GM20000 (cell line): ENCODE results near the gene UPF1.

Experiments used
- DNase-seq: peaks from one replicate; pipeline ENCODE4 v3.0.0; 2012; ENCODE audit warnings: low spot score
- TF ChIP-seq, protein P1 (sequence below): IDR thresholded peaks from 2 replicates; pipeline ENCODE4 v1.5.1; 2012; ENCODE audit warnings: mild to moderate bottlenecking, control low read depth; ENCODE audit errors: extremely low read depth, missing control alignments

UPF1 gene

DNA sequence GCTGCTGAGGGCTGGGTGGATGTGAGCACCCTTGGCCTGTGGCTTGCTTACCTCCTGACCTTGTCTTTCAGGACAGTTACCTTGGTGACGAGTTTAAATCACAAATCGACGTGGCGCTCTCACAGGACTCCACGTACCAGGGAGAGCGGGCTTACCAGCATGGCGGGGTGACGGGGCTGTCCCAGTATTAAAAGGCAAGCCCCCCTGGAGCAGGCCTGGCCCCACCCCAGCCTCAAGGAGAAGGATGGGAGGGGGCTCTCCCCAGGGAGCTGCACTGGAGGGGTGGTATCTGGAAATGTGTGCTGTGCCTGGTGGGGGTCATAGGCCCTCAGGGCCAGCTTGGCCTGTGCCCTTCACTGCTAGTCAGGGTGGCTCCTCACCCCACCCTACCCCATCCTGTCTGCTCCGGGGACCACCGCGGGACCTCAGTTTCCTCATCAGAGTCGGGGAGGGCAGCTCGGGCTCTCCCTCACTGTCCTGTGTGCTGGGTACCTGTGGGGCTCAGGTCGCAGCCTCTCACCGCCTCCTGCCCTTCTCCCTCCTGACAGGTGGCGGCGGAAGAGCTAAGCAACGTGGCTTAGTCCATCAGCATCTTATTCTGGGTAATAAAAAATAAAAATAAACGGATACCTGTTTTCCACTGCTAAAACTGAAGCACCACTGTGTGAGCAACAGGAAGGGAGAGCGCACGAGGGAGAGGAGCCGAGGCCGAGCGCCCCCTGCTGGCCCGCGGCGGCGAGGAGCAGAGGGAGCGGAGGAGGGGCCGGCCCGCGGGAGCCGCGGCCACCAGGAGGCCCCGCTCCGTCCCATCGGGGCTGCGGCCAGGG, 34.4 kb downstream of the UPF1 start:
- TF ChIP-seq, protein P1, sequence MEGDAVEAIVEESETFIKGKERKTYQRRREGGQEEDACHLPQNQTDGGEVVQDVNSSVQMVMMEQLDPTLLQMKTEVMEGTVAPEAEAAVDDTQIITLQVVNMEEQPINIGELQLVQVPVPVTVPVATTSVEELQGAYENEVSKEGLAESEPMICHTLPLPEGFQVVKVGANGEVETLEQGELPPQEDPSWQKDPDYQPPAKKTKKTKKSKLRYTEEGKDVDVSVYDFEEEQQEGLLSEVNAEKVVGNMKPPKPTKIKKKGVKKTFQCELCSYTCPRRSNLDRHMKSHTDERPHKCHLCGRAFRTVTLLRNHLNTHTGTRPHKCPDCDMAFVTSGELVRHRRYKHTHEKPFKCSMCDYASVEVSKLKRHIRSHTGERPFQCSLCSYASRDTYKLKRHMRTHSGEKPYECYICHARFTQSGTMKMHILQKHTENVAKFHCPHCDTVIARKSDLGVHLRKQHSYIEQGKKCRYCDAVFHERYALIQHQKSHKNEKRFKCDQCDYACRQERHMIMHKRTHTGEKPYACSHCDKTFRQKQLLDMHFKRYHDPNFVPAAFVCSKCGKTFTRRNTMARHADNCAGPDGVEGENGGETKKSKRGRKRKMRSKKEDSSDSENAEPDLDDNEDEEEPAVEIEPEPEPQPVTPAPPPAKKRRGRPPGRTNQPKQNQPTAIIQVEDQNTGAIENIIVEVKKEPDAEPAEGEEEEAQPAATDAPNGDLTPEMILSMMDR, result peak; percentile 98
- peak; percentile 96 for DNase-seq

DNA sequence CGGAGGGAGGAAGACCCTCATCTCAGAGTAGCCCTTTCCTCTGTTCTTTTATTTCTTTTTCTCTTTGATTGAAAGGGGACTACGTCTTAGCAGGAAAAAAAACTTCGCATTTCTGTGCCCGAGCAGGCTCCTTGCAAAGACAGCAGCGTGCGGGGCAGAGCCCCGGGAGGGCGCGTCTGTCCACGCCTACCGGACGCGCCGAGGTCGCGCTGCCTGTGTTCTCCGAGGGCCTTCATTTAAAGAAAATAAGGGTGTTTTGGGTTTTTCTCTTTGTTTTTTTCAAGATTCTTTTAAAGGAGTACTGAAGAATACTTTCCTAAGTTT, 35.0 kb downstream of the UPF1 start:
- DNase-seq, result no peak
- TF ChIP-seq, protein P1, result no peak

DNA sequence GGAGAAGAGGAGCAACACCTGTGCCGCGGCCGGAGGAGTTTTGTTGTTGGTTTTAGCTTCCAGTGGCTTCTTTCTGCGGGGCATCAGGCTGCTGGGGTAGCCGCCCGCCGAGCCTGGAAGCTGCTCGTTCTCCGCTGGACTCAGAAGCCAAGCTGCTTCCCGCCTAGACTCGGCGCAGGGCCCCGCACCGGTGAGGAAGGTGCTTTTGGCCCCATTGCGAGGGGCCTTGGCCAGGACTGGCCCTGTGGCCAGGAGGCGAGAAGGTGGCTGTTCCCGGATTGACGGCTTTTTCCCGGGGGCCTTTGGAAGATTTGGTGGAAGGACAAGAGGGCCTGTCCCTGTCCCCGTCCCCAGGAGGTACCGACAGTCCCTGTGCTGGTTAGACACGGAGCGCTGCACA, 35.4 kb downstream of the UPF1 start:
- DNase-seq, result no peak
- TF ChIP-seq, protein P1, result no peak

DNA sequence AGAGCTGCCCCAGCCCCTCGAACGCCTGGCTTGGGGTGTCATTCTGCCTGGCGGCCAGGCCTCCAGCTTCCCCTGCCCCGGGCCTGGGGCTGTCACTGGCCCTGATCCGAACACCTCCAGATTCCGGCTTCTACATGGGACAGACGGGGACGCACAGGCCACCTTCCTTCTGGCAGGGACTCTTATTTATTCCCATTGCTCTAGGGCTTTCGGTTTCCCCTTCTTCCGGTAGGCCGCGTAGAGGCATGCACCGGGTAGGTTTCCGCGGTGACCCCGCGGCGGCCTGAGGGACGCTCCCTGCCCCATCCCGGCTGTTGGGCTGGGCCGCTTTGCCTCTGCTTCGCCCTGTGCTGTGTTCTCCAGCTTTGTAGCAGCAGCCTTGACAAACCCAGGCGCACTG, 36.0 kb downstream of the UPF1 start:
- no peak for DNase-seq
- TF ChIP-seq, protein P1, result no peak

GRCh38 chr19:18868380-18869022, 36.7 kb downstream of the UPF1 start:
- TF ChIP-seq, protein P1, result no peak
- no peak for DNase-seq

DNA sequence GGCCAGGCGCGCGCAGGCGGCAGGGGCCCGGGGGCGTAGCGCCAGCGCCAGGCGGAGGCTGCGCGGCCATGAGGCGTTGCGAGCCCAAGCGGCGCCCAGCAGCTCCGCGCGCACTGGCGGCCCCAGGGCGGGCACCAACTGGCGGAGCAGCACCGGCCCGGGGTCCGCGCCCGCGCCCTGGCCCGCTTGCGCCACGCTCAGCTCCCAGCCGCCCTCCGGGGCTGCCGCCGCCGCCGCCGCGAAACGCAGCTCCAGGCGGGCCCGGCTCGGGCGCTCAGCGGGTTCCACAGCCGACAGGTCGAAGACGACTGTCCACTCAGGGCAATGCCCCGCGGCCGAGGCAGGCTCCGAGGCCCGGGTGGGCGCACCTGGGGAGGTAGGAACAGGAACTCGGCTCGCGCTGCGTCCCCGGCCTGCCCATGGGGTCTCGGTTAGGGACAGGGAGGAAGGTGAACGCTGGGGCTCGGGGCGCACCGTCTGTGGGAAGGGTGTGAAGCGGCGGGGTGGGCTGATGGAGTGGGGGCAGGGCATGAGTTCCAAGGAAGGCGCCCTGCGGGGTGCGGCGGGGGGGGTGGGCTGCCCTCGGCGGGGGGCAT, 37.4 kb downstream of the UPF1 start:
- TF ChIP-seq, protein P1, result no peak
- no peak for DNase-seq
